HG03025 (cell line): ENCODE results near the gene FAM83E.
"Not testable (repeated sequence)": the region's sequence is repeated elsewhere in the genome, so short reads cannot be mapped to it uniquely, and the experiment has no call there.

Experiments
- ATAC-seq: cut with Tn5 transposase; IDR thresholded peaks from one replicate; pipeline ENCODE4 v1.9.1; 2021; ENCODE audit warnings: mild to moderate bottlenecking, moderate library complexity; ENCODE audit not compliant: unreplicated experiment, low FRiP score

Gene FAM83E

DNA sequence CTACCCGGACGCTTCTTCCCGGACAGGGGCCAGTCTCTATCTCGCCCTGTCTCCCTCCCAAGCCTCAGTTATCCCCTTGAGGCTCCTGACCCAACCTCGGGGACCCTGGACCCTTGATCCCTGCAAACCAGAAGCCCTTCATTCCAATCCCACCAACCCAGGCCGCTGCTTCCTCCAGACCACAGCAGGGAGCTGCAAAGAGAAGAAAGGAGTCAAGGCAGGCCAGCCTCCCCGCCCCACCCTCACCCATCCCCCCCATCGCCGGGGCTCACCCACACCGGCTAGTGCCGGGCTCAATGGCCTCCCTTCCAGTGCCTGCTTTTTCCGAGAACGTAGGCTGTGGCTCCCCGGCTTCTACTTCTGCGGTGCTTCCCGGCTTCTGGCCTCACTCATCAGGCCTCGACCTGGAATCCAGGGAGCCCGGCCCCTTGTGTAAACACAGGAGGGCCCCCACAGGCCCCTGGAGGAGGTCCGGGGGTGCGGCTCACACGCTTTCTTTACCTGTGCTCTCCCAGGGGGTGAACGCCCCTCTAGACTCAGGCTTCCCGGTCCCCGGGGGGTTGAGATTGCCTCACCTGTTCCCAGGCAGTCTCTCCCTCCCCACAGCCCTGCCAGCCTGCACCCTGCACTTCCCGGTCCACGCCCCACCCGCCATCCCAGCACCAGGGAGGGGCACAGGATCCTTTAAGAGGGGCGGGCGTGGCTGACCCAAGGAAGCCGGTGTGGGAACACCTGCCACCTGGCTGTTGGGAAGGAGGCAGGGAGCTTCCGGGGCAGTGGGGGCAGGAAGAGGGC is at the start of gene FAM83E:
TSS of gene FAM83E (minus strand) at position 641 of the 795 bp plus-strand sequence. CDS start 1,704 bp downstream, outside the sequence.
- ATAC-seq = no peak

DNA sequence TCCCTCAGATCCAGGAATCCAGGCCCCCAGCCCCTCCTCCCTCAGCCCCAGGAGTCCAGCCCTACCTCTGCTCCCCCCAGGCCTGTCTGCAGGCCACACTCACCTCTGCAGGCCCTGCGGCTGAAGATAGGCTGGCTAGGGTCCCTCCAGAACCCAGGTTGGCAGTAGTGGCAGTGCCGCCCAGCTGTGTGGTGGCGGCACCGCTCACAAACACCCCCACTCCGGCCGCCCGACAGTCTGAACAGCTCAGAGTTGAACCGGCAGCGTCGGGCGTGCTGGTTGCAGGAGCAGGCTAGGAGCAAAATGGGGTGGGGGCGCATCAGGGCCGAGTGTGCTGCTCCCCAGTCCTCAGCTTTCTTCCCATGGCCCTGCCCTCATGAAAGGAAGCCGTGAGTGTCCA is 49.6 kb upstream of the FAM83E start:
- no peak for ATAC-seq

GRCh38 chr19:48663667-48664066 is 48.8 kb upstream of the FAM83E start:
- no peak for ATAC-seq

- no peak for ATAC-seq
These were observed 46.8 kb upstream of the FAM83E start for GRCh38 chr19:48661711-48662090.

DNA sequence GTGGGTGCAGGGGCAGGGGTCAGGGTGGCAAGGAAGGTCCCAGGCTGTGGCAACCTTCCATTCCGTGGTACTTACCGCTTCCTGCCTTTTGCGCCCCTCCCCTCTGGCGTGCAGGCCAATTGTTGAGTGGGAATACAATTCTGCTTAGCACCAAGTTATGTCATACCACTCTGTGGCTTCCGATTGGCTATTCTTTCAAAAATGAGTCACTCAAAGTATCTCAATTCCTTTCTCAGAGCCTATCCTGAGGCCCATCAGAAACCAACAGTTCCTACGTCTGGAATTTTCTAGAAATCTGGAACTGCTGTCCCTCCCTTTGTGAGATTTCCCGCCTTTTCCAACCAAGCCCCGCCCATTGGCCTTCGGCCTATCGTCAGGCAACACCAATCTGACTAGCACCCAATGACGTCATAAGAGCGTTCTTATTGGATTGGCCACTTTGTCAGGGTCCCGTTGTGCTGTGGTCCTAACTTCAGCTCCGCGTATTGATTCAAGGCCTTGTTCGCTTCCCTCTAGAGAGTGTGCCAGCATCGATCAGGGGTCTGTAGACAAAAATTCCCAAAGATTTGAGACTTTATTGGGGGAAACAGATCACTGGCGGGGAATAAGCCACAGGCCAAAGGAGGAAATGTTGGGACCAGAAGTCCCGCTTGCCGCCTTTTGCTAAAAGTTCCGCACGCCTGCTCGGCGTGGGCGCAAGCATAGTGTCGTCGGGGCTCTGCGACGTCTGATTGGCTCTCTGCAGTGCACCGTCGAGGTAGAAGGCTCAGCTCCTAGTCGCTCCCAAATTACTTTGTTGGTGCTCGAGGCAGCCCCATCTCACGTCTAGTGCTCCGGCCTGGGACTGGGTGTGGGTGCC is 46.2 kb upstream of the FAM83E start:
- ATAC-seq = peak; percentile 79

DNA sequence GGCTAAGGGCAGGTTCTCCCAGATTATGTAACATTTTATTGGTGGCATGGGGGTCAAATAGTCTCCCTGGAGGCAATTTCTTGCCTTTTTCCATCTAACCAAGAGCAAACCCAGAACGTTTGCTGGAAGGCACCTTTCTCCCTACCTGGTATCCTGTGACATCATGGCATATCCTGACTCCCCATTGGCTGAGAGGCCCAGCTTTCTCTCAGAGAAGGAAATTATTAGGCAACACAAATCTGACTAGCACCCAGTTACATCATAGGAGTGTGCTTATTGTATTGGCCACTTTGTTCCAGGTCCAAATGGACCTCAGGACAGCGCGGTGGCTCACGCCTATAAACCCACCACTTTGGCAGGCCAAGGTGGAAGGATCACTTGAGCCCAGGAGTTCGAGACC is 44.9 kb upstream of the FAM83E start:
- ATAC-seq = no peak

GRCh38 chr19:48658483-48658882 is 43.6 kb upstream of the FAM83E start:
- no peak for ATAC-seq

DNA sequence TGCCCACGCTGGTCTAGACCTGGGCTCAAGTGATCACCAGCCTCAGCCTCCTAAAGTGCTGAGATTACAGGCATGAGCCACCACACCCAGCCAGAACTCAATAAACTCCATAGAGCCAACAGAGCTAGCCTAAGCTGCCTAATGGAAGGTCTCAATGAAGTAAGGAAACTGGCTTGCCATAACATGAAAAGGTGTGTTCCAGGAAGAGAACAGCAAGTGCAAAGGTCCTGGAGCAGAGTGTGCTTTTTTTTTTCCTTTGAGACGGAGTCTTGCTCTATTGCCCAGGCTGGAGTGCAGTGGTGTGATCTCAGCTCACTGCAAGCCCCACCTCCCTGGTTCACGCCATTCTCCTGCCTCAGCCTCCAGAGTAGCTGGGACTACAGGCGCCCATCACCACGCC is 43.0 kb upstream of the FAM83E start:
- not testable (repeated sequence) for ATAC-seq

DNA sequence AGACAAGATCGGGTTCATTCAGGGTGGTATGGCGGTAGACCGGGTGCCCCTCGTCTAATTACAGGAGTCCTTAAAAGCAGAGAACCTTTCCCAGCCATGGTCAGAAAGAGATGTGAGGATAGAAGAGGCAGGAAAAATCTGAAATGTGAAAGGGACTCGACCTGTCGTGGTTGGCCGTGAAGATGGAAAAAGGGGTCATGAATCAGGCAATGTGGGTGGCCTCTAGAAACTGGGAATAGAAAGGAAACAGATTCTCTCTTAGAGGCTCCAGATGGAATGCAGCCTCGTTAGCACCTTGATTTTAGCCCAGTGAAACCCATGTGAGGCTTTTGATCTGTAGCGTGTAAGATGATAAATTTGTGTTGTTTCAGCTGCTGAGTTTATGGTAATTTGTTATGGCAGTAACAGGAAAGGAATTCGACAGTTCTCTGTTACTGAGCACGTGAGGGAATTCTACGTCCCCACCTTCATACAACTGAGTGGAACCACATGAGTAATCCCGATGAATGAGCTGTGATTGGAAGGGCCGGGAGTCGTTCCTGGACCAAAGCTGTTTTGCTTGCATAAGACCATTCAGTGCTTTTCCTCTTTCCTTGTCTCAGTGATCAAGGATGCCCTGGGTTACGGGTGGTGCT is 42.1 kb upstream of the FAM83E start:
- ATAC-seq = no peak

DNA sequence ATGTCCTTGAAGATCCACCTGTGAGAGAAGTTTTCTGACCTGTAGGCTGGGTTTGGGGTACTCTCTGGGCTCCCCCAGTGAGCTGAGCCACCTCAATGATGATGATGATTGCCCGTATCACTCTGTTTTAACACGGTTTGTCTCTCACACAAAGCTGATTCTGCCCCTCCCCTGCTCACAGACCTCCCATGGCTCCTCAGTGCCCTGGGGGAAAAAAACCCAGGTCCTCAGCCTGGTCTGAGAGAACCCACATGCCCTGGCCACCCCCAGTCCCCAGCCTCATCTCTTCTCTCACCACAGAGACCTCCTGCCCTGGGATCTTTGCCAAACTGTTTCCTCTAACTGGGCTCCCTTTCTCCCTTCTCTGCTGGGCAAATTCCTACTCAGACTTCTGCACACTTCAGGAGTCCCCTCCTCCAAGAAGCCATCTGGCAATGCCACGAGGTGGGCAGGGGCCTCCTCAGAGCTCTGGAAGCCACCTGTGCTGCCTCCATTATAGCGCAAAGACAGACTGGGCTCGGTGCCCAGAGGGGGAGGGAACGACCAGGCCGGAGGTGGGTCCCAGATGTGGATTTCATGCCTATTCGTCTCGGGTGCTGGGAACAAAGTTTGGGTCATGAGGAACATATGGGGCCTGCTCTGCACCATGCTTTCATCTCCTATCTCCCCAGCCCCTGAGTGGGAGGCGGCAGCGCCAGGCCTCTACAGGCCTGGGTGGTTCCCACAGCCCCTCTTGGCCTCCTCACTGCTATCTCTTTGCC is 39.6 kb upstream of the FAM83E start:
- ATAC-seq = no peak

- ATAC-seq = no peak
These were observed 36.8 kb upstream of the FAM83E start for GRCh38 chr19:48651683-48652048.

DNA sequence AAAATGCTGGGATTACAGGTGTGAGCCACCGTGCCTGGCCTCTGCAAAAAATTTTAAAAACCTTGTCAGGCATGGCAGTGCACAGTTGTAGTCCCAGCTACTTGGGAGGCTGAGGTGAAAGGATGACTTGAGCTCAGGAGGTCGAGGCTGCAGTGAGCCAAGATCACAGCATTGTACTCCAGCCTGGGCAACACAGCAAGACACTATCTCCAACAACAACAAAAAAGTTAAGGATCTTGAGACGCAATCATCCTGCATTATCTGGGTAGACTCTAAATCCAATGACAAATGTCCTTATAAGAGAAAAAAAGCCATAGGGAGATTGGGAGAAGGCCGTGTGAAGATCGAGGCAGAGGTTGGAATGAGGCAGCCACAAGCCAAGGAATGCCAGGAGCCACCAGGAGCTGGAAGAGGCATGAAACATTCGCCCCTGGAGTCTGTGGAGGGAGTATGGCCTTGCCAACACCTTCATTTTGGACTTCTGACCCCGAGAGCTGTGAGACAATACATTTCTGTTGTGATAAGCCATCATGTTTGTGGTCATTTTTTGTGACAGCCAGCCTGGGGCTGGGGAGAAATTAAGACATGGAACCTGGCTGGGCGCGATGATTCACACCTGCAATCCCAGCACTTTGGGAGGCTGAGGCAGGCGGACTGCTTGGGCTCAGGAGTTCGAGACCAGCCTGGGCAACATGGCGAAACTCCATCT is 36.3 kb upstream of the FAM83E start:
- ATAC-seq = no peak

DNA sequence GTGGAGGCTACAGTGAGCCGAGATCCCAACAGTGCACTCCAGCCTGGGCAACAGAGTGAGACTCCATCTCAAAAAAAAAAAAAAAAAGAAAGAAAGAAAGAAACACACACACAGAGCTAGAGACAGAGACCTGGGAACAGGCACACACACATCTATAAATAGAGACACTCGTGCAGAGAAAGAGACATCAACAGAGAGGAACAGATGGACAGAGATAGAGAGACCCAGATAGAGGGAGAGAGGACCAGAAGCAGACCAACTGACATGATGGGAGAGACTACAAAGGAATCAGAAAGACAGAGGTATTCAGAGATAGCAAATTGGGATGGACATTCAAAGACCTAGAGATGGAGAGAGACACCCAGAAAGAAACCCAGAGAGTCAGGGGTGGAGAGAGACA is 33.3 kb upstream of the FAM83E start:
- no peak for ATAC-seq

- ATAC-seq = no peak
These were observed 31.9 kb upstream of the FAM83E start for GRCh38 chr19:48646722-48647216.

DNA sequence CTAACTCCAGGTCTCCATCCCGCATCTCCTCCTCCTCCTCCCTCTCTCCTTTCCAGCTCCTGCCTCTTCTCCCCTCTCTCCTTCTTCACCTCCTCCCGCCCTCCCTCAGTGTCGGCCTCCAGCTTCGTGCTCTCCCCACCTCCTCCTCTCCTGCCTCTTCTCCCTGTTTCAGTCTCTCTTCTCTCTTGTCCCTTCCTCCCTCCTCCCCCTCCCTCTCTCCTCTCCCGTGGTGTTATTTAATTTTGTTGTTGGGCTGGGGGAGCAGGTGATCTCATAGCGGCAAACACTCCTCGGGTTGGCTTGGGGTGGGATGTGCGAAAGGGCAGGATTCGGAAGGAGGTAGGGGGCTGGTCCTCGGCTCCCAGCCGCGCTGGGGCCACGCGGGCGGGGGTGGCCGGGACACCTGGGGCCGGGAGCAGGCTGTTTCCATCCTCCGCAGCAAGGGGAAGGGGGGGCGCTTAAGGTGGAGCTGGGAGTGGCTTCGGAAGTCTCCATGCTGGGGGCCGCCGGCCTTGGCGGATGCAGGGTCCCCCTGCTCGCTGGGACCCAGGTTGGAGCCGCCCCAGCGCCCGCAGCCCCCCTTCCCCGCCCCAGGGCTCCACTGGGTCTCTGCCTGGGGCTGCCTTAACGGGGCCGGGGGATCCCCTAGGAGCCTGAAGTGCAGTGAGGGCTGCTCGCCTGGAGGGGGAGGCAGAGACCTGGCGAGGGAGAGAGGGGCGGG is 31.3 kb upstream of the FAM83E start, which contains the start of gene CA11:
TSS of gene CA11 (minus strand) at position 187 of the 721 bp plus-strand sequence. CDS start 555 bp downstream, outside the sequence.
- ATAC-seq = peak; percentile 51

DNA sequence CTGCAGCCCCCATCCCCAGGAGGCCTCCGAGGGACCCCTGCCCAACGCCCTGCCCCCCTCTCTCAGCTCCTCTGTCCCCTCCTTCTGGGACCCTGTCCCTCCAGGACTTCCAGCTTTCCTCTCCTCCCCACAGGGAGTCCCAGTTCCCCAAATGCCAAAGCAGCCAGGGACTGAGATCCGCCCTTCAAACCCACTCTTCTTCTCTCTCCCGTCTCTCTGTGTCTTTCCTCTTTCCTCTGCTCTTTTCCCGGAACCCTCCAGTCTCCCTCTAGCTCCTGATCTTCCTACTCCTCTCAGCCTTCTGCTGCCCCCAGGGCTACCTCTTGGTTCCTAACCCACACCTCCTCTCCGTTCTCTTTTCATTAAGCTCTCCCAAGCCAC is 30.7 kb upstream of the FAM83E start:
- ATAC-seq = no peak

DNA sequence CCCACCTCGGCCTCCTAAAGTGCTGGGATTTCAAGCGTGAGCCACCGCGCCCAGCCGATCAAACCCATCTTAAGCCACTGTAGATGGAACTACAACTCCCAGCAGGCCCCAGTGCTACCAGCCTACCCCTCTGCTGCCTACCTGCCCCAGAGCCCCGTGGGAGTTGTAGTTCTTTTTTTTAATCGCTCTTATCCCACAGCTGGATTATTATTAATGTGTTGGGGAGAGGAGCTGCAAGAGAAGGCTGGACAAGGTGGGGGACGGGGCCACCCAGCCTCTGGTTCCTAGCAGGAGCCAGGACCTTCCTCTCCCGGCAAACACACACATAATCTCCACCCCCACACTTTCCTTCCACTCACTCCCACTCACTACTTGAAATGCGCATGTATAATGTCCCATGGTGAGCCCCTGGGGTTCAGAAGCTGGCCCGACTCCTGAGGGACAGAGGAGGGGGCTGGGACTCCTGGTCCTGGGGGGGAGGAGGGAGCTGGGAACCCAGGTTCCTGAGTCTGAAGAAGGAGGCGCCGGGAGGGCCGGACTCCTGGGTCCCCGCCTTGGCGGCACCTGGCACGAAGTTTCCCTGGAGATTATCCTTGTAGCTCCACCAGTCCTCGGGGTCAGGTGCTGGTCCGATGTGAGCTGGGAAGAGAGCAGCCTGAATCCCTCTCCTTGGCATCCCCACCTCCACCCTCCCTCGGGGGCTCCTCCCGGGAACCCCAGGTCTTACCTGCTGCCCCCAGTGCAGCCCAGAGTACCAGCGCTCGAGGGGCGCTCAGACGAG is 30.2 kb upstream of the FAM83E start:
- no peak for ATAC-seq

DNA sequence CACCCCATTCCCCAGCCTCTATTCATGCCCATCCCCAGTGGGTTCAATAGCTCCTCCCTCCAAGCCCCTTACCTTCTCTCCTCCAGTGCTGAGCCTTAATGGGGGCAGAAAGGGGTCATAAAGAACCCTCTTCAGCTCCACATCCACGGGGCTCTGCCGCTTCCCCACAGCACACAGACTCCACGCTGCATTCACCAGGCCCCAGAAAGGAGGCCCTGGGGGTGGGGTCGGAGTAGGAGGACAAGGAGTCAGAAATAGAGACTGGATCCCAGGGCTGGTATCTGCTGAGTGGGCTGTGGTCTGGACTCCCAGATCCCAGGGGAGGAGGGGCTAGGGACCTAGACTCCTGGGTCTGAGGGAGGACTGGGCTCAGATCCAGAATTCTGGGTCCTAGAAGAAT is 29.5 kb upstream of the FAM83E start:
- no peak for ATAC-seq
